Upper lobe of left lung (tissue), 4 donors: ENCODE measurements around the gene MTARC2.

Experiments used
- POLR2A ChIP-seq, 4 donors: fragments of 450-650 bp; IDR thresholded peaks; one replicate each; pipeline ENCODE4 v1.5.1; 2016 to 2017; ENCODE audit warnings: antibody characterized with exemption in 4 of 4, mild to moderate bottlenecking in 2 of 4
- TF ChIP-seq, protein P1 (sequence below), 6 experiments: fragments of 450-650 bp in 4 of 6; fragments of 200-600 bp in 2 of 6; sonication (generic) in 2 of 6; IDR thresholded peaks; one replicate each; pipeline ENCODE4 v1.5.1; 2016 to 2019; ENCODE audit warnings: antibody characterized with exemption in 6 of 6

DNA sequence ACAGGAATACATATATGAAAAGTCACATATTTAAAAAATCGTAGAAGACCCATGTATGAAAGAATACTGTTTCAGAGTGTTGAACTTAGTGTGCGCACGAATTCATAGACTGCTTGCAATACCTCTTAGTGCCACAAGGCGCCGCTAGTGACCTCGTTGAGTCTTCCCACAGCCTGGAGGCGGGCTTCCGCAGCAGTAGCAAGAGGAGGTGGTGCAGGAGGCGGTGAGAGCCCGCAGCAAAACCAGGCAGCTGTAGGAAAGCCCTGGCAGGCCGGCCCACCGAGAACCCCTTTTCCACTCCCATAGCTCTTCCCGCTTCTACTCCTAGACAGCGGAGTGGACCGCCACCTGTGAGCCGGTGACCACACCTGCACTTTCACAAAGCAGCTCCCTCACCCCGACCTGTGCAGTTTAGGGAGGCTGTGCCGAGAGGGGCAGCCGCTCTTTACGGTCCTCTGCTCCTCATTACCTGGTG, 62.1 kb downstream of the MTARC2 start:
- no peak for TF ChIP-seq POLR2A (IDR thresholded peaks at IDR 0.05)
- TF ChIP-seq, protein P1, sequence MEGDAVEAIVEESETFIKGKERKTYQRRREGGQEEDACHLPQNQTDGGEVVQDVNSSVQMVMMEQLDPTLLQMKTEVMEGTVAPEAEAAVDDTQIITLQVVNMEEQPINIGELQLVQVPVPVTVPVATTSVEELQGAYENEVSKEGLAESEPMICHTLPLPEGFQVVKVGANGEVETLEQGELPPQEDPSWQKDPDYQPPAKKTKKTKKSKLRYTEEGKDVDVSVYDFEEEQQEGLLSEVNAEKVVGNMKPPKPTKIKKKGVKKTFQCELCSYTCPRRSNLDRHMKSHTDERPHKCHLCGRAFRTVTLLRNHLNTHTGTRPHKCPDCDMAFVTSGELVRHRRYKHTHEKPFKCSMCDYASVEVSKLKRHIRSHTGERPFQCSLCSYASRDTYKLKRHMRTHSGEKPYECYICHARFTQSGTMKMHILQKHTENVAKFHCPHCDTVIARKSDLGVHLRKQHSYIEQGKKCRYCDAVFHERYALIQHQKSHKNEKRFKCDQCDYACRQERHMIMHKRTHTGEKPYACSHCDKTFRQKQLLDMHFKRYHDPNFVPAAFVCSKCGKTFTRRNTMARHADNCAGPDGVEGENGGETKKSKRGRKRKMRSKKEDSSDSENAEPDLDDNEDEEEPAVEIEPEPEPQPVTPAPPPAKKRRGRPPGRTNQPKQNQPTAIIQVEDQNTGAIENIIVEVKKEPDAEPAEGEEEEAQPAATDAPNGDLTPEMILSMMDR (IDR thresholded peaks at IDR 0.05): peak; percentile 82 to 91 (median 90)
